ENCODE results near the gene ZNF185. TPM values are rescaled to one million over a fixed set of nuclear protein-coding genes. Genes with fewer than 3 reads are reported as not detected.

Gene ZNF185
- total RNA-seq, 2 donors from 2014 or later, result 8.1 to 8.5 TPM

DNA sequence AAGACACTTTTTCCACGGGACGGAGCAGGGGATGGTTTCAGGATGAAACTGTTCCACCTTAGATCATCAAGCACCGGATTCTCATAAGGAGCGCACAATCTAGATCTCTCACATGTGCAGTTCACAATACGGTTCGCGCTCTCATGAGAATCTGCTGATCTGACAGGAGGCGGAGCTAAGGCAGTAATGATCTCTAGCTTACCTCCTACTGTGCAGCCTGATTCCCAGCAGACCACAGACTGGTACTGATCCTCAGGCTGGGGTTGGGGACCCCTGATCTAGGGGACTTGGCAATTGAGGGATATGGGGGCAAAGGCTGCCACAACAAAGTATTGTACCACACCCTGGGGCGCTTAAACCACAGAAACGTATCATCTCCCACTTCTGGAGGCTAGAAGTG, 25.7 kb downstream of the ZNF185 start:
- Histone ChIP-seq H3K27me3 (replicated peaks; ENCODE audit: insufficient read depth) (no peaks in the 10 kb centered on the region), H3K4me1 (ENCODE audit: control insufficient read depth in 1 of 2, low read depth in 2 of 2) (no peaks in the 10 kb centered on the region), H3K9me3 (no peaks in the 10 kb centered on the region), H3K36me3 (no peaks in the 10 kb centered on the region), H3K27ac (no peak overlapping the region), H3K4me3 (no peak overlapping the region)
- DNase-seq (ENCODE audit: low spot score) (no peak), ATAC-seq (ENCODE audit: insufficient number of reproducible peaks, low FRiP score, low read depth) (no peak)
- TF ChIP-seq CTCF (IDR thresholded peaks at IDR 0.05), result no peak

DNA sequence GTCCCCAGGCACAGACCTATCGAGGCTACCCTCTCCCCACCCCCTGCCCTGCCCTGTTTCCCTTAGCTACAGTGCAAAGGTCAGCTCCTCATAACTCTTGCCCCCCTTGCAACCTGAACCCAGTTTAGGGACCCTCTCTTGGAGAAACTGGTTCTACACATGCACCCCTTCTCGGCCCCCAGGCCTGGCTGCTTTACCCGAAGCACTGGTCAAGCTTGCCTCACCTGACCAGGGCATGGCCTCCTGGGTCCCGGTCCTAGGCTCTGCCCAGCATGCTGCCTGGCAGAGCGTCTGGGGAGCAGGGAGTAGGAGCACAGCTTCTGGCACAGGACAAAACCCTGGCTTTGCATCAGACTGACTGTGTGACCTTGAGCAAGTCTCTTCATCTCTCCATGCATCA, 28.0 kb downstream of the ZNF185 start:
- no peaks in the 10 kb centered on the region for H3K4me1 ChIP-seq (ENCODE audit: control insufficient read depth in 1 of 2, low read depth in 2 of 2)
- no peak overlapping the region for H3K4me3 ChIP-seq
- ATAC-seq (ENCODE audit: insufficient number of reproducible peaks, low FRiP score, low read depth) (no peak), DNase-seq (ENCODE audit: low spot score) (no peak)
- no peaks in the 10 kb centered on the region for H3K36me3 ChIP-seq
- H3K9me3 ChIP-seq, result no peaks in the 10 kb centered on the region
- H3K27ac ChIP-seq, result no peak overlapping the region
- no peaks in the 10 kb centered on the region for H3K27me3 ChIP-seq (replicated peaks; ENCODE audit: insufficient read depth)
- TF ChIP-seq CTCF (IDR thresholded peaks at IDR 0.05), result no peak

DNA sequence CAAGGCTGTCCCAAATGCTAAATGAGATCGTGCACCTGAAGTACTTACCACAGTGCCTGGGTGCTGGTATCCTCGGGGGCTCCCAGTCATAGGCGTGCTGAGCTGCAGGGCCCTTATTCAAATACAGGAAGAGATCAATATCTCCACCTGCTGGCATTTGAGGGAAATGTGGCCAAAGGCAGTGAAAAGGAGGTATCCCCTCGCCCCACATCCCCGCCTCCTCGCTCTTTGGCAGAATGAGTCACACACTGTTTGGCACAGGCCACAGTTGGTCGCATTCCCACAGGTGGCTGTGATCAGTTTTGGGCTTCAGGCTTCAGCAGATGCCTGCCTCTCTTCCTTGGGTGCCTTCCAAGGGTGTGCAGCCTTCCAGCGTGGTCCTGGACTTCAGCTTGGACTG, 28.4 kb downstream of the ZNF185 start:
- H3K27ac ChIP-seq, result no peak overlapping the region
- peak; percentile 20 for TF ChIP-seq CTCF (IDR thresholded peaks at IDR 0.05)
- DNase-seq (ENCODE audit: low spot score) (no peak), ATAC-seq (ENCODE audit: insufficient number of reproducible peaks, low FRiP score, low read depth) (no peak)
- no peaks in the 10 kb centered on the region for H3K36me3 ChIP-seq
- no peaks in the 10 kb centered on the region for H3K4me1 ChIP-seq (ENCODE audit: control insufficient read depth in 1 of 2, low read depth in 2 of 2)
- H3K27me3 ChIP-seq (replicated peaks; ENCODE audit: insufficient read depth), result no peaks in the 10 kb centered on the region
- no peak overlapping the region for H3K4me3 ChIP-seq
- H3K9me3 ChIP-seq, result no peaks in the 10 kb centered on the region

- Histone ChIP-seq H3K4me3 (no peak overlapping the region), H3K36me3 (no peaks in the 10 kb centered on the region), H3K4me1 (ENCODE audit: control insufficient read depth in 1 of 2, low read depth in 2 of 2) (no peaks in the 10 kb centered on the region), H3K27ac (no peak overlapping the region), H3K9me3 (no peaks in the 10 kb centered on the region), H3K27me3 (replicated peaks; ENCODE audit: insufficient read depth) (no peaks in the 10 kb centered on the region)
- ATAC-seq (ENCODE audit: insufficient number of reproducible peaks, low FRiP score, low read depth) (no peak), DNase-seq (ENCODE audit: low spot score) (no peak)
- no peak for TF ChIP-seq CTCF (IDR thresholded peaks at IDR 0.05)
These were observed 29.1 kb downstream of the ZNF185 start for GRCh38 chrX:152926923-152927322.

DNA sequence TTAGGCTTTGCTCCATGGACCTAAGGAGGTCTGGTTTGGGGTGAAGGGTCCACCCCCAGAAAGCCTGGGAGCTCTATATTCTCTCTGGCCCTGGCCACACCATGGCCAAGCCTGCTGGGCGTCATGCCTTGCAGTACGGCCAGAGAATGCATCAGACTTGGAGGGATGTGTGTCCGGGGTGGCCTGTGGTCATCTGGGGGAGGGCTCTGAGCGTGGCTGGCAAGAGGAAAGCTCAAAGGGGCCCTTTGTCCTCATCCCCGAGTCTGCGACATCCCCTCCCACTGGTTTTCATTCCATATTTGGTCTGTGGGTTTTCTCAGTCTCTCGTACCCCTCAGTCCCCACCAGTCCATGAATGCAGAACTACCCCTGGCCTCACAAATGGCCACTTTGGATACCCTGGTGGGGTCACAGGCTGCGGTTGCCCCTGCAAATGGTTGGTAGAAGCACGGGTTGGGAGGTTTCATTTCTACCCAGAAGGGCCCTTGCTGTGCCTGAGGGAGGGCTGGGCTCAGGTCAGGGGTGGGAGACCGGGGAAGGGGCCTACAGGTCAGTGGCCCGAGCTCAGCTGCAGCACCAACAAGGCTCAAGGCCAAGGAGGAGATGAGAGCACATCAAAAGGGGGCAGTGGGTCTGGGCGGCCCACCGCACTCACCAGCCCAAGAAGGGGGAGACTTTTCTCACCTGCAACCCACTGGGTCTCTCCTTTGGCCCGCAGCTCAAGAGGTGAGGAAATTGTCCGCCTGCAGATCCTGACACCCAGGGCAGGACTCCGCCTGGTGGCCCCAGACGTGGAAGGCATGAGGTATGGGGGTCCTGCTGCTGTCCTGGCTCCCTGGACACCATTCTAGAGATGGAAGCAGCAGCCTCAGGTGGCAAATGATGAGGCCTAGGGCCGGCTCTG, 30.2 kb downstream of the ZNF185 start:
- ATAC-seq (ENCODE audit: insufficient number of reproducible peaks, low FRiP score, low read depth) (no peak), DNase-seq (ENCODE audit: low spot score) (no peak)
- no peaks in the 10 kb centered on the region for H3K9me3 ChIP-seq
- TF ChIP-seq CTCF (IDR thresholded peaks at IDR 0.05), result no peak
- H3K27me3 ChIP-seq (replicated peaks; ENCODE audit: insufficient read depth), result no peaks in the 10 kb centered on the region
- H3K4me1 ChIP-seq (ENCODE audit: control insufficient read depth in 1 of 2, low read depth in 2 of 2), result no peaks in the 10 kb centered on the region
- no peaks in the 10 kb centered on the region for H3K36me3 ChIP-seq
- no peak overlapping the region for H3K27ac ChIP-seq
- no peak overlapping the region for H3K4me3 ChIP-seq

Data from thoracic aorta (tissue), 2 donors.